DOHH2 (cell line): ENCODE data around the gene GRK2.

Source experiments
- EZH2phosphoT487 ChIP-seq: fragments of 200-600 bp; sonication (generic); IDR thresholded peaks from 2 replicates; pipeline ENCODE4 v1.6.1; 2017; ENCODE audit warnings: borderline replicate concordance, mild to moderate bottlenecking, antibody characterized with exemption, low read length, moderate library complexity, mixed read lengths
- TF ChIP-seq, protein P1 (sequence below): fragments of 200-600 bp; sonication (generic); IDR thresholded peaks from one replicate; pipeline ENCODE4 v1.5.1; 2014; ENCODE audit warnings: antibody characterized with exemption, mild to moderate bottlenecking, low read depth, low read length; ENCODE audit not compliant: poor library complexity, severe bottlenecking

GRCh38 chr11:67264877-67265632 lies 1.2 kb upstream of the GRK2 start:
- TF ChIP-seq, protein P1, sequence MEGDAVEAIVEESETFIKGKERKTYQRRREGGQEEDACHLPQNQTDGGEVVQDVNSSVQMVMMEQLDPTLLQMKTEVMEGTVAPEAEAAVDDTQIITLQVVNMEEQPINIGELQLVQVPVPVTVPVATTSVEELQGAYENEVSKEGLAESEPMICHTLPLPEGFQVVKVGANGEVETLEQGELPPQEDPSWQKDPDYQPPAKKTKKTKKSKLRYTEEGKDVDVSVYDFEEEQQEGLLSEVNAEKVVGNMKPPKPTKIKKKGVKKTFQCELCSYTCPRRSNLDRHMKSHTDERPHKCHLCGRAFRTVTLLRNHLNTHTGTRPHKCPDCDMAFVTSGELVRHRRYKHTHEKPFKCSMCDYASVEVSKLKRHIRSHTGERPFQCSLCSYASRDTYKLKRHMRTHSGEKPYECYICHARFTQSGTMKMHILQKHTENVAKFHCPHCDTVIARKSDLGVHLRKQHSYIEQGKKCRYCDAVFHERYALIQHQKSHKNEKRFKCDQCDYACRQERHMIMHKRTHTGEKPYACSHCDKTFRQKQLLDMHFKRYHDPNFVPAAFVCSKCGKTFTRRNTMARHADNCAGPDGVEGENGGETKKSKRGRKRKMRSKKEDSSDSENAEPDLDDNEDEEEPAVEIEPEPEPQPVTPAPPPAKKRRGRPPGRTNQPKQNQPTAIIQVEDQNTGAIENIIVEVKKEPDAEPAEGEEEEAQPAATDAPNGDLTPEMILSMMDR = no peak
- TF ChIP-seq EZH2phosphoT487 = no peak
